Measurements from ENCODE around the gene SP3. TPM values are rescaled to one million over a fixed set of nuclear protein-coding genes. Genes with fewer than 3 reads are reported as not detected.

The SP3 gene
- total RNA-seq, 6 experiments from 2014 or later: 45.0 to 63.7 (median 52.1) TPM

DNA sequence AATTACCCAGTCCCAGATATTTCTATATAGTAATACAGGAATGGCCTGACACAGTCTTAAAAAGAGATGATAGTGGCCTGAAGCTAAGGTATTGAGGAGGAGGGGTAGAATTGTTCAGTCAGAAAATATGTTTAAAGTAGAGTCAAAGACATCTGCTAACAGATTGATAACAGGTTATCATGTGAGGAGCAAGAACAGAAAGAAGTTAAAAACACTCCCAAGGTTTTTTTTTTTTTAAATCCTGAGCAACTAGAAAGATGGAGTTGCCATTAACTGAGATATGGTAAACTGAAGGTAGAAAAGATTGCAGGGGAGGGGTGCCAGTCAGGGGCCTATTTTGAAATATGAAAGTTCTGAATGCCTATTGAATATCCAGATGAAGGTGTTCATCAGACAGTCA lies 43.1 kb downstream of the SP3 start:
- no peak for DNase-seq
- Mint-ChIP-seq H3K4me1 (ENCODE audit: low read depth) (peaks cover 57% of the 10 kb centered on the region), H3K27me3 (ENCODE audit: insufficient read depth) (no peaks in the 10 kb centered on the region; the same call in 1 of the 2 replicates), H3K4me3 (no peak overlapping the region), H3K9me3 (no peaks in the 10 kb centered on the region), H3K36me3 (ENCODE audit: low read depth) (peaks cover 26% of the 10 kb centered on the region), H3K27ac (peak overlapping the region; percentile 9; the same call in 1 of the 2 replicates)
- no peak for TF ChIP-seq CTCF (IDR thresholded peaks at IDR 0.05)

DNA sequence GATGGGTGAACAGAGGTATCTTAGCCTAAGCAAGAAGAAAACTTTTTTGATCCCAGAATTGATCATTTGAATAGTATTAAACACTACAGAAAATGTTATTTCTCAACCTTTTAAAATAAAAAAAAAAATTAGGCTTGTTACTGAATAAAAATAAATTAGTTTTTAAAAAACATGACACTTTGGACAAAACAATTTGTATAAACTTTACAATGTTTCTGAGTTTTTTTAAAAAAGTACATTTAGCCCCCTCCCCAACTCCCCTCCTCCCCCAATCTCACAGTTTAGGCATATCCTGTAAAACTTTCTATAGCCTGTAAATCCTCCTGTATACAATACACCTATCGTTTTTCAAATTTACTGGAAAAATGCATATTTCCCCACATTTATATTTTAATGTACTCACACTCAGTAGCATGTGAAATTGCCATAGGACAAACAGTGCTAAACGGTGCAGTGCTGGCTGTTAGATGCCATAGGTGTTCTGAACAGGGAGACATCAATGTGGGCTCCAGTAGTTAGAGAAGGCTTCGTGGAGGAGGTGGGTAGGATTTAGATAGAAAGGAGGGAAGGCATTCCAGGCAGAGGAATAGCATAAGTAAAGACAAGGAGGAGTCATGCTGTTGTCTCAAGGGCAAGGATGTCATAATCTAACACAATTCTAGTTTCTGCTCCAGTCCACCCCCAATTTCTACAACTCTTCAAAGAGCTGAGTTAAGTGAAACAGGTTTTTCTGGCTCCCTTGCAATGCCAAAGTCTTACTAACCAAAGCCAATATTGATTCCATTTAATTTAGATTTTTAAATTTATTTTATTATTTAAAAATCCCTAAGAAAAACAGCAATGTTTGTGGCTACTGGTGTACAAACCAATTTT lies 50.9 kb downstream of the SP3 start:
- Mint-ChIP-seq H3K4me1 (ENCODE audit: low read depth) (peaks cover 15% of the 10 kb centered on the region), H3K27ac (peak overlapping the region; percentile 18; the same call in 1 of the 2 replicates), H3K27me3 (ENCODE audit: insufficient read depth) (no peaks in the 10 kb centered on the region), H3K36me3 (ENCODE audit: low read depth) (peaks cover 42% of the 10 kb centered on the region), H3K4me3 (no peak overlapping the region), H3K9me3 (no peaks in the 10 kb centered on the region)
- TF ChIP-seq CTCF (IDR thresholded peaks at IDR 0.05): no peak
- DNase-seq: no peak

DNA sequence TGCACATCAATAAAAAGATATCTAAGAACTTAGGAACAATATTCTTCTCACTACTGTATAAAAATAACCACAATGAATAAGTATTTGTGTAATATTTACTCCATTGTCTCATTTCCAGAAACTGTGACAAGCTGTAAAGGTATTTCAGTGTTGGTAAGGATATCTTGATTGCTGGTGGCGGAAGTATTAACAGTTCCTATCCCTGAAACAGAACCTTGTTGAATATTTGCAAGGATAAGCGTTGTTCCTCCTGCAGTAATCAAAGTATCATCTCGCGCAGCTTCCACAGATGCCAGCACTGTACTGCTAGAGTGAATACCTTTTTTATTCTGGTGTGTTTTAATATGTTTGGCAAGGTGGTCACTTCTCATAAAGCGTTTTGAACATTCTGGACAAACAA lies 55.3 kb downstream of the SP3 start:
- Mint-ChIP-seq H3K9me3 (no peaks in the 10 kb centered on the region), H3K27ac (no peak overlapping the region), H3K36me3 (ENCODE audit: low read depth) (peaks cover 49% of the 10 kb centered on the region), H3K4me3 (no peak overlapping the region), H3K27me3 (ENCODE audit: insufficient read depth) (no peaks in the 10 kb centered on the region), H3K4me1 (ENCODE audit: low read depth) (peaks cover 13% of the 10 kb centered on the region)
- DNase-seq: no peak
- TF ChIP-seq CTCF (IDR thresholded peaks at IDR 0.05): no peak

DNA sequence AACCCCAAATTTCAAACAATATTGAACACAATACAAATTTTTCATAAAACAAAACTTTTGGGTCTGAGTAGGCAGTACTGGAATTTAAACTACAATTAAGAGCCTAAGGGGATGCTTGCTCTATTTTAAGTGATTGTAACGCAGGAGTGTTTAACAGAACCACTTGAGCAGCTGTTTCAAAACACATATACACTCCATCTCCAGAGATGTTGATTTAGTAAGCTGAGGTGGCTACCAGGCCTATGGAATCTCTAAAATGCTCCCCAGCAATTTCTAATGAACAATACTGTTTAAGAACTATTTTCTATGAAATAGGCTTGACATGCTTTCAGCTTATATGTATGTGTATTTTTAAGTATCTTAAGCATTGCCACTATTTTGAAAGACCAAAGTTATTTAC lies 58.5 kb downstream of the SP3 start:
- no peaks in the 10 kb centered on the region for H3K9me3 Mint-ChIP-seq
- peaks cover 47% of the 10 kb centered on the region for H3K36me3 Mint-ChIP-seq (ENCODE audit: low read depth)
- no peak for DNase-seq
- no peak overlapping the region for H3K4me3 Mint-ChIP-seq
- no peak for TF ChIP-seq CTCF (IDR thresholded peaks at IDR 0.05)
- H3K27ac Mint-ChIP-seq: no peak overlapping the region
- peaks cover 13% of the 10 kb centered on the region for H3K4me1 Mint-ChIP-seq (ENCODE audit: low read depth)
- peaks cover 2% of the 10 kb centered on the region; the same call in 1 of the 2 replicates for H3K27me3 Mint-ChIP-seq (ENCODE audit: insufficient read depth)

GRCh38 chr2:173903601-173904394 lies 61.4 kb downstream of the SP3 start:
- peaks cover 2% of the 10 kb centered on the region; the same call in 1 of the 2 replicates for H3K27me3 Mint-ChIP-seq (ENCODE audit: insufficient read depth)
- no peaks in the 10 kb centered on the region for H3K4me1 Mint-ChIP-seq (ENCODE audit: low read depth)
- no peak for DNase-seq
- no peak overlapping the region for H3K4me3 Mint-ChIP-seq
- H3K27ac Mint-ChIP-seq: no peak overlapping the region
- H3K9me3 Mint-ChIP-seq: no peaks in the 10 kb centered on the region
- no peak for TF ChIP-seq CTCF (IDR thresholded peaks at IDR 0.05)
- peaks cover 28% of the 10 kb centered on the region for H3K36me3 Mint-ChIP-seq (ENCODE audit: low read depth)
